Measurements from ENCODE around the gene GPR50.

GPR50 gene

GRCh38 chrX:151227627-151228026 is 51.2 kb downstream of the GPR50 start:
- DNase-seq (ENCODE audit: low read depth in 2 of 2), result no peak

- no peak for DNase-seq (ENCODE audit: low read depth in 2 of 2)
Measured at GRCh38 chrX:151228935-151229334, 52.6 kb downstream of the GPR50 start.

Measured in stimulated activated CD8-positive, alpha-beta memory T cell treated with anti-CD3 and anti-CD28 coated beads, Interleukin-2, amount 100 ng/mL, for 48 hours (primary cell).